Loucy (cell line): ENCODE measurements around the gene ZBTB48.

Source experiments
- CTCF ChIP-seq: fragments of 200-600 bp; sonication (generic); conservative IDR thresholded peaks from 2 replicates; pipeline ENCODE4 v1.5.1; 2014; ENCODE audit warnings: mild to moderate bottlenecking, antibody characterized with exemption, low read length
- EZH2phosphoT487 ChIP-seq: fragments of 200-600 bp; IDR thresholded peaks from 2 replicates; pipeline ENCODE4 v1.6.1; 2018; ENCODE audit warnings: antibody characterized with exemption, mild to moderate bottlenecking, moderate library complexity, borderline replicate concordance

- TF ChIP-seq CTCF (no peak), EZH2phosphoT487 (no peak)
These were observed 18.0 kb downstream of the ZBTB48 start for GRCh38 chr1:6597777-6598131.
